Smooth muscle cell (in vitro differentiated cells): ENCODE measurements around the gene SLFN5. TPM values are rescaled to one million over a fixed set of nuclear protein-coding genes. Genes with fewer than 3 reads are reported as not detected.

ENCODE experiments used
- DNase-seq: peaks from one replicate; lab custom pipeline; 2025; ENCODE audit not compliant: unreplicated experiment; lab: John Stamatoyannopoulos, UW
- H2AFZ ChIP-seq: fragments of 200-600 bp; sonication (generic); 2 replicates; pipeline ENCODE4 v1.6.0; 2016; ENCODE audit warnings: antibody characterized with exemption, low read depth, mild to moderate bottlenecking
- H3F3A ChIP-seq: fragments of 200-600 bp; sonication (generic); 2 replicates; pipeline ENCODE4 v1.6.0; 2017; ENCODE audit warnings: antibody characterized with exemption, low read depth
- H3K27ac ChIP-seq: fragments of 200-600 bp; sonication (generic); 2 replicates; pipeline ENCODE4 v1.5.1; 2016; ENCODE audit warnings: low read depth, mild to moderate bottlenecking
- H3K27me3 ChIP-seq: fragments of 200-600 bp; sonication (generic); 2 replicates; pipeline ENCODE4 v1.6.1; 2016; ENCODE audit warnings: low read depth, mild to moderate bottlenecking
- H3K36me3 ChIP-seq: fragments of 200-600 bp; sonication (generic); 2 replicates; pipeline ENCODE4 v1.5.1; 2016; ENCODE audit warnings: low read depth
- H3K4me1 ChIP-seq: fragments of 200-600 bp; sonication (generic); 2 replicates; pipeline ENCODE4 v1.5.1; 2016; ENCODE audit warnings: low read depth
- H3K4me2 ChIP-seq: fragments of 200-600 bp; sonication (generic); 2 replicates; pipeline ENCODE4 v1.6.0; 2016; ENCODE audit warnings: mild to moderate bottlenecking
- H3K4me3 ChIP-seq: fragments of 200-600 bp; sonication (generic); 2 replicates; pipeline ENCODE4 v1.5.1; 2016; ENCODE audit warnings: mild to moderate bottlenecking
- H3K79me2 ChIP-seq: fragments of 200-600 bp; sonication (generic); 2 replicates; pipeline ENCODE4 v1.6.0; 2016; ENCODE audit warnings: low read depth, mild to moderate bottlenecking
- H3K9ac ChIP-seq: fragments of 200-600 bp; sonication (generic); 2 replicates; pipeline ENCODE4 v1.6.0; 2016; ENCODE audit warnings: low read depth
- H3K9me3 ChIP-seq: fragments of 200-600 bp; sonication (generic); replicated peaks from 2 replicates; pipeline ENCODE4 v1.5.1; 2016; ENCODE audit warnings: low read depth
- H4K20me1 ChIP-seq: fragments of 200-600 bp; sonication (generic); 2 replicates; pipeline ENCODE4 v1.6.0; 2016; ENCODE audit warnings: low read depth
- WGBS: methylation state at CpG from one replicate; pipeline ENCODE4 v1.1.7; 2016; ENCODE audit warnings: low lambda C conversion rate; 5-methylcytosine and 5-hydroxymethylcytosine counted together
- polyA plus RNA-seq: library from polyadenylated mRNA; unstranded; fragments of >200 nt; fragmentation: Nextera tagmentation; extraction: Ambion mirVana; gene quantifications from 2 replicates; pipeline ENCODE4 v1.2.1, GENCODE V29; 2016
- total RNA-seq: library from RNA; depleted of rRNA; stranded (reverse); fragments of >200 nt; gene quantifications from 2 replicates; pipeline ENCODE4 v1.2.3, GENCODE V29; 2014
- TF ChIP-seq, protein P1 (sequence below): fragments of 200-600 bp; sonication (generic); IDR thresholded peaks from 2 replicates; pipeline ENCODE4 v1.5.1; 2017; ENCODE audit warnings: borderline replicate concordance, mild to moderate bottlenecking, antibody characterized with exemption; ENCODE audit not compliant: insufficient read depth, poor library complexity, severe bottlenecking

SLFN5 gene
- total and polyA plus RNA-seq, 2 experiments from 2014 or later = 8.8 to 16.0 TPM

DNA sequence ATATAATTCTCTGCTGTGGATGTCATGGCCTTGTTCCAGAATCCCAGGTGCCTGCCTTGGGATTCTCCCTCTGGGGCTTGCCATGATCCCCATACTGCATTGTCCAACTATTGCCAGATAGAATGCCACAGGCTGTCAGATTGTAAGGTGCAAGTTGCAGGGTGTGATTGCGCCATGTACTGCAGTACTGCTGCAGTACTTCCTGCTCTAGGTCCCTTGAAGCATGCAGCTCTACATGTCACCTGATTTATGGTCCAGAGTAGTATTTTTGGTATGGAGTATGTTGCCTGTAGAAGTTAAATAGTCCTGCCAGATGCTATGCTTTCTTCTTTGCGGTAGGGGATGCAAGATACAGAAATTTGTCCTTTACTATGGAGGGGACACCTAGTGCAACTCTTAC lies 7.0 kb upstream of the SLFN5 start:
- no peak for DNase-seq
- no peak overlapping the region for H3K4me3 ChIP-seq
- no peak overlapping the region for H3K9ac ChIP-seq
- no peaks in the 10 kb centered on the region for H3K36me3 ChIP-seq
- H4K20me1 ChIP-seq = no peaks in the 10 kb centered on the region
- no peaks in the 10 kb centered on the region for H3F3A ChIP-seq
- H3K4me2 ChIP-seq = no peak overlapping the region
- no peak overlapping the region for H3K27ac ChIP-seq
- H2AFZ ChIP-seq = no peak overlapping the region
- 95% methylated on average over 2 of the region's 2 CpGs for WGBS
- H3K79me2 ChIP-seq = no peaks in the 10 kb centered on the region
- TF ChIP-seq, protein P1, sequence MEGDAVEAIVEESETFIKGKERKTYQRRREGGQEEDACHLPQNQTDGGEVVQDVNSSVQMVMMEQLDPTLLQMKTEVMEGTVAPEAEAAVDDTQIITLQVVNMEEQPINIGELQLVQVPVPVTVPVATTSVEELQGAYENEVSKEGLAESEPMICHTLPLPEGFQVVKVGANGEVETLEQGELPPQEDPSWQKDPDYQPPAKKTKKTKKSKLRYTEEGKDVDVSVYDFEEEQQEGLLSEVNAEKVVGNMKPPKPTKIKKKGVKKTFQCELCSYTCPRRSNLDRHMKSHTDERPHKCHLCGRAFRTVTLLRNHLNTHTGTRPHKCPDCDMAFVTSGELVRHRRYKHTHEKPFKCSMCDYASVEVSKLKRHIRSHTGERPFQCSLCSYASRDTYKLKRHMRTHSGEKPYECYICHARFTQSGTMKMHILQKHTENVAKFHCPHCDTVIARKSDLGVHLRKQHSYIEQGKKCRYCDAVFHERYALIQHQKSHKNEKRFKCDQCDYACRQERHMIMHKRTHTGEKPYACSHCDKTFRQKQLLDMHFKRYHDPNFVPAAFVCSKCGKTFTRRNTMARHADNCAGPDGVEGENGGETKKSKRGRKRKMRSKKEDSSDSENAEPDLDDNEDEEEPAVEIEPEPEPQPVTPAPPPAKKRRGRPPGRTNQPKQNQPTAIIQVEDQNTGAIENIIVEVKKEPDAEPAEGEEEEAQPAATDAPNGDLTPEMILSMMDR = no peak
- no peaks in the 10 kb centered on the region for H3K4me1 ChIP-seq
- no peaks in the 10 kb centered on the region for H3K9me3 ChIP-seq
- peaks cover 2% of the 10 kb centered on the region for H3K27me3 ChIP-seq

DNA sequence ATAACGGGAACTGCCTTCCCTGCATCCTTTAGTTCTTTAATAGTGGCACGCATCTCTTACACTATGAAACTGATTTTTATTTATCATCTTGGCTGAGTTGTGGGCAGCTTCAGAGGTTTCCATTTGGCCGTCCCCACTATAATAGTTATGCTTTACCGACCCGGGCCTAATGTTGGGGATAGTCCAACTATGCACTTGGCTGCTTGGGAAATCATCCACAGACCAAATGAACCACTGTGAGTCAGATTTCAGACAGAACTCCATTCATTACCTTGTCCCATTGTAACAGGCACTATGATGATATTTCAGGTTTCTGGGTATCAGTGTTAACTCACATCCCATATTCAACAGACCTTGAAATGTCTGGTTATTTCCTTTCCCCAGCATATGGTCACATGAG lies 6.1 kb upstream of the SLFN5 start:
- no peak overlapping the region for H3K27ac ChIP-seq
- TF ChIP-seq, protein P1 = no peak

DNA sequence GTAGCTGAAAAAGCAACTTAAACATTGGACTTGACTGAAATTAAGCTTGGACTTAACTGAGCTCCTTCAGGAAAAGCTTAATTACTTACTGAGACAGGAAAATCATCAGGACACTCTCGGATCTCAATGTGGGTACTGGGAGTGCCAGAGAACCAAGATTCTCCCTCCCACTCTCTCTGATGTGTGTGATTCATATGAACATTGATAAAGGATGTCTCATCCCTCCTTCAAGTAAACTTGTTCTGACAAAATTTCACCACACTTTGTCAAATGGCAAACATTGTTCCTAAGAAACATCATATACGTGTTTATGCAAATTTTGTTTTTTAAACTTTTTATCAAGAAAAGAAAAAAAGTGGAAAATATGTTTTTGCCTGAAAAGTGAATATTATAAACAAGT lies 4.1 kb upstream of the SLFN5 start:
- Histone ChIP-seq H3K9ac (no peak overlapping the region), H3K9me3 (no peaks in the 10 kb centered on the region), H3K4me2 (peak overlapping the region; percentile 14), H3K4me1 (peaks cover 3% of the 10 kb centered on the region), H3K36me3 (no peaks in the 10 kb centered on the region), H3K4me3 (no peak overlapping the region), H3K79me2 (no peaks in the 10 kb centered on the region), H4K20me1 (no peaks in the 10 kb centered on the region), H3K27me3 (no peaks in the 10 kb centered on the region), H2AFZ (no peak overlapping the region), H3K27ac (peak overlapping the region; percentile 41), H3F3A (no peaks in the 10 kb centered on the region)
- WGBS = 30% methylated on average over 2 of the region's 2 CpGs
- TF ChIP-seq, protein P1 = no peak
- DNase-seq = no peak

More for the DNA sequence above, 6.1 kb upstream of the SLFN5 start:
- H3K36me3 ChIP-seq = no peaks in the 10 kb centered on the region
- H3K4me3 ChIP-seq = no peak overlapping the region
- DNase-seq = no peak
- no peaks in the 10 kb centered on the region for H3K27me3 ChIP-seq
- H3K4me2 ChIP-seq = no peak overlapping the region
- no peaks in the 10 kb centered on the region for H3K79me2 ChIP-seq
- WGBS = 86% methylated on average over 5 of the region's 5 CpGs
- H3K9ac ChIP-seq = no peak overlapping the region
- no peaks in the 10 kb centered on the region for H3K4me1 ChIP-seq
- H3F3A ChIP-seq = no peaks in the 10 kb centered on the region
- H3K9me3 ChIP-seq = no peaks in the 10 kb centered on the region
- H4K20me1 ChIP-seq = no peaks in the 10 kb centered on the region
- H2AFZ ChIP-seq = no peak overlapping the region

DNA sequence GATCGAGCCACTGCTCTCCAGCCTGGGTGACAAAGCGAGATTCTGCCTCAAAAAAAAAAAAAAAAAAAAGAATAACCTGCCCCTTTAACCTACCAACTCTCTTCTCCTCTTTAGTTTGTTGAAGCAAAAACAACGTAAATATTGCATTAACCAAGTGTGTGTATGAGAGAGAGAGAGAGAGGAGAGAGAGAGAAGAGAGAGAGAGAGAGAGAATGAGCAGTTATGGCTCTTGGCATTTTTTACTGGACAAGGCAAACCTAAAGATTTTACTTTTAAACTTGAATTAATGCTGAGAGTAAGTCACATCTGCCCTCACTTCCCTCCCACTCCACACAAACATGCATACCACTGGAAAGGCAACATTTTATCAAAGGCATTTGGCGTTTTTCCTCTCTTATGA lies 3.0 kb upstream of the SLFN5 start:
- TF ChIP-seq, protein P1 = no peak
- Histone ChIP-seq H3K36me3 (no peaks in the 10 kb centered on the region), H4K20me1 (peaks cover under 1% of the 10 kb centered on the region), H2AFZ (no peak overlapping the region), H3K4me1 (peaks cover 13% of the 10 kb centered on the region), H3K79me2 (peaks cover under 1% of the 10 kb centered on the region), H3K4me2 (no peak overlapping the region), H3K4me3 (no peak overlapping the region), H3K27me3 (no peaks in the 10 kb centered on the region), H3K9ac (no peak overlapping the region), H3K9me3 (no peaks in the 10 kb centered on the region), H3F3A (no peaks in the 10 kb centered on the region), H3K27ac (peak overlapping the region; percentile 26)
- no peak for DNase-seq
- 91% methylated on average over 4 of the region's 4 CpGs for WGBS
